ENCODE measurements around the gene GTF3C6.
"Not testable (repeated sequence)": the region's sequence is repeated elsewhere in the genome, so short reads cannot be mapped to it uniquely, and the experiment has no call there.

The GTF3C6 gene

DNA sequence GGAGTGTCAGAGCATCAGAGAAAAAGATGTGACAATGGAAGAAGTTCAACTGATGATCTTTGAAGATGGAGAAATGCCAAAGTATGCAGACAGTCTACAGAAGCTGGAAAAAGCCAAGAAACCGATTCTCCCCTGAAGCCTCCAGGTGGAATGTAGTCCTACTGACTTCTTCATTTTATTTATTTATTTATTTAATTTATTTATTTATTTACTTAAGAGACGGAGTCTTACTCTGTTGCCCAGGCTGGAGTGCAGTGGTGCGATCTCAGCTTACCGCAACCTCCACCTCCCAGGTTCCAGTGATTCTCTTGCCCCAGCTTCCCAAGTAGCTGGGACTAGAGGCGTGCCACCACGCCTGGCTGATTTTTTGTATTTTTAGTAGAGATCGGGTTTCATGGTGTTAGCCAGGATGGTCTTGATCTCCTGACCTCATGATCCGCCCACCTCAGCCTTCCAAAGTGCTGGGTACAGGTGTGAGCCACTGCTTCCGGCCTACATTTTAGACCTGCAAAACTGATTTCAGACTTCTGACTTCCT, 21.1 kb downstream of the GTF3C6 start:
- no peak for DNase-seq (ENCODE audit: low read depth)

DNA sequence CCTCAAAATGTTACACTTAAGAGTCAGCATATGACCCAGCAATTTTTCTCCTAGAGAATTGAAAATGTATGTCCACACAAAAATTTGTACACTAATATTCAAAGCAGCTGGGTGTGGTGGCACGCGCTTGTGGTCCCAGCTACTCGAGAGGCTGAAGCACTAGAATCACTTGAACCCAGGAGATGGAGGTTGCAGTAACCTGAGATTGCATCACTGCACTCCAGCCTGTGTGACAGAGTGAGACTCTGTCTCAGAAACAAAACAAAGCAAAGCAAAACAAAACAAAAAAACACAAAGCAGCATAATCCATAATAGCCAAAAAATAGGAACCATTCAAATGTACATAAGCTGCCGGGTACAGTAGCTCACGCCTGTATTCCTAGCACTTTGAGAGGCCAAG, 21.7 kb downstream of the GTF3C6 start:
- no peak for DNase-seq (ENCODE audit: low read depth)

DNA sequence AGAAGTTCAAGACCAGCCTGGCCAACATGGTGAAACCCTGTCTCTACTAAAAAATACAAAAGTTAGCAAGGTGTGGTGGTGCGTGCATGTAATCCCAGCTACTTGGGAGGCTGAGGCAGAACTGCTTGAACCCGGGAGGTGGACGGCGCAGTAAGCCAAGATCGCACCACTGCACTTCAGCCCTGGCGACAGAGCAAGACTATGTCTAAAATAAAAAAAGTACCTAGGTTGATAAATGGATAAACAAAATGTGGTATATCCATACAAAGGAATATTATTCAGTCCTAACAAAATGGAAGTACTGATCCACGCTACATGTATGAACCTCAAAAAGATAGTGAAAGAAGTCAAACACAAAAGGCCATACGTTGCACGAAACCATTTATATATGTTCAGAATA, 22.1 kb downstream of the GTF3C6 start:
- no peak for DNase-seq (ENCODE audit: low read depth)

DNA sequence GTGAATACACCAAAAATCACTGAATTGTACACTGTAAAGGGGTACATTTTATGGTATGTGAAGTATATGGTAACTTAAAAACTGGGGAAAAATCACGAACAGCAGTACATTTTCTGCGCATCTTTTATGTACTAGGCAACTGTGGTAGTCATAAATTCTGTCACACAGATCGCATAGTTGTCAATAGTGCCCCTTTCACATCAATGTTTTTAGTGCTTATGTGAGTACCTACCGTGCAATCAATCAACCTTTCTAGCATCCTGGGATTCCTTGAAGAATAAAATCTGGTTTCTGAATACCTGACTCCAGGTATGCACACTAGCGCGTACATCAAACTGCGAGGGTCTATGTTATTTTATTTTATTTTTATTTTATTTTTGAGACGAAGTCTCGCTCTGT, 22.7 kb downstream of the GTF3C6 start:
- no peak for DNase-seq (ENCODE audit: low read depth)

DNA sequence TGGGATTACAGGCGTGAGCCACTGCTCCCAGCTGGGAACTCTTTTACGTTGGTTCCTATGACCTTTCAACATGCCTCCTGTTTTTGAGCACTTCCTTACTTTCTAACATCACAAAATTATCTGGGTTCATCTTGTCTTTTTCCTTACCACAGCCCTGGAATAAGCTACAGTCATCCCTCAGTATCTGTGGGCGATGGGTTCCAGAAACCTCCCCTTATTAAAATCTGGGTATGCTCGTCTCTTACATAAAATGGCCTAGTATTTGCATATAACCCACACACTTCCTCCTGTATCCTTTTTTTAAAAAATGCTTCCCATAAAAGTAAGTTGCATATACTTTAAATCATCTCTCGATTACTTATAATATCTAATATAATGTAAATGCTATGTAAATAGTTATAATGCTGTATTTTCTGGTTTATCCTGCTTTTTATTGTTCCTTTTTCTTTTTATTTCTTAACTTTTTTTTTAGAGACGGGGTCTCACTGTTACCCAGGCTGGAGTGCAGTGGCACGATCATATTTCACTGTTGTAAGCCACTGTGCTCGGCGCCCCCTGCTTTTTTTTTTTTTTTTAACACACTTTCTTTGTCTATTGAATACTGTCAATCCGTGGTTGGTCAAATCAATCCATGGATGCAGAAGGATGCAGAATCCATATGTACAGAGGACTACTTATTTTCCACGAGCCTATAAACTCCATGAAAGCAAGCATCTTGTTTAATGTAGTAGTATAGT, 32.5 kb downstream of the GTF3C6 start:
- no peak for DNase-seq (ENCODE audit: low read depth)

DNA sequence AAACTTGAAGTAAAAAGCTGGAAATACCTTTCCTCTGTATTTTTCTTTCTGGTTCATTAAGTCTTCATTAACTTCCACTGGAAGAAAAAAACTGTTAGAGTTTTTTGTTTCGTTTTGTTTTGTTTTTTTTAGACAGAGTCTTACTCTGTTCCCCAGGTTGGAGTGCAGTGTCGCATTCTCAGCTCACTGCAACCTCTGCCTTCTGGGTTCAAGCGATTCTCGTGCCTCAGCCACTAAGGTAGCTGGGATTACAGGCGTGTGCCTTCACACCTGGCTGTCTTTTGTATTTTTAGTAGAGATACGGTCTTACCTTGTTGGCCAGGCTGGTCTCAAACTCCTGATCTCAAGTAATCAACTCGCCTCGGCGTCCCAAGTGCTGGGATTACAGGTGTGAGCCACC, 38.2 kb downstream of the GTF3C6 start:
- no peak for DNase-seq (ENCODE audit: low read depth)

DNA sequence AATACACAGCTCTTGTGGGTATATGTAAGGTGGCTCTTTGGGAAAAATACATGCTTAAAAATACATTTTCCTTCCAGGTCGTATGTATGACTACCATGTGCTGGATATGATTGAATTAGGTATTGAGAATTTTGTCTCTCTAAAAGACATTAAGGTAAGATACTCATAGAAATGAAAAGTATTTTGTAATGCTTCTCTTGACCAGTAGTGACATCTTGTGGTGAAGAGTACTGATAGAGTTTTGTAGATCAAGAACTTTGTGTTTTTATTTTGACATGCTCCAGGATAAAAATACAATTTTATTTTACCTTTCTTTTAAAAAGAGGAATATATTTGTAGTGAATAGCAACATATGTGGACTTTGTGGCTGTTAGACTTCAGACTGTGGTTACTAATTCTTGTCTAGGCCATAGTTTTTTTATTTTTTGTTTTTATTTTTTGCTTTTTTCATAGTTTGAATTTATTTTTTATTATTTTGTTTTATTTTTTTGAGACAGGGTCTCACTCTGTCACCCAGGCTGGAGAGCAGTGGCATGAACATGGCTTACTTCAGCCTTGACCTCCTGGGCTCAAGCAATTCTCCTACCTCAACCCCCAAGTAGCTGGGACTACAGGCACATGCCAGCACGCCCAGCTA, 41.2 kb downstream of the GTF3C6 start:
- DNase-seq (ENCODE audit: low read depth), result no peak

DNA sequence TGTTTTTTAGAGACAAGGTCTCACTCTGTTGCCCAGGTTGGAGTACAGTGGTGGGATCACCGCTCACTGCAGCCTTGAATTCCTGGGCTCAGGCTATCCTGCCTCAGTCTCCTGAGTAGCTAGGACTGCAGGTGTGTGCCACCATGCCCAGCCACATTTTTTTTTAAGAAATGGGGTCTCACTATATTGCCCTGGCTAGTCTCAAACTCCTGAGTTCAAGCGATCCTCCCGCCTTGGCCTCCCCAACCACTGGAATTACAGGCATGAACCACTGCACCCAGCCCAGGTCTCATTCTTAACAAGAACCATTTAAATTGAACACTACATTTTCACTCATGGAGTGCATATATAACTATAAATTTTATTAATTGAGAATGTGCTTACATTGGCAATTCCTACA, 43.8 kb downstream of the GTF3C6 start:
- DNase-seq (ENCODE audit: low read depth), result no peak

DNA sequence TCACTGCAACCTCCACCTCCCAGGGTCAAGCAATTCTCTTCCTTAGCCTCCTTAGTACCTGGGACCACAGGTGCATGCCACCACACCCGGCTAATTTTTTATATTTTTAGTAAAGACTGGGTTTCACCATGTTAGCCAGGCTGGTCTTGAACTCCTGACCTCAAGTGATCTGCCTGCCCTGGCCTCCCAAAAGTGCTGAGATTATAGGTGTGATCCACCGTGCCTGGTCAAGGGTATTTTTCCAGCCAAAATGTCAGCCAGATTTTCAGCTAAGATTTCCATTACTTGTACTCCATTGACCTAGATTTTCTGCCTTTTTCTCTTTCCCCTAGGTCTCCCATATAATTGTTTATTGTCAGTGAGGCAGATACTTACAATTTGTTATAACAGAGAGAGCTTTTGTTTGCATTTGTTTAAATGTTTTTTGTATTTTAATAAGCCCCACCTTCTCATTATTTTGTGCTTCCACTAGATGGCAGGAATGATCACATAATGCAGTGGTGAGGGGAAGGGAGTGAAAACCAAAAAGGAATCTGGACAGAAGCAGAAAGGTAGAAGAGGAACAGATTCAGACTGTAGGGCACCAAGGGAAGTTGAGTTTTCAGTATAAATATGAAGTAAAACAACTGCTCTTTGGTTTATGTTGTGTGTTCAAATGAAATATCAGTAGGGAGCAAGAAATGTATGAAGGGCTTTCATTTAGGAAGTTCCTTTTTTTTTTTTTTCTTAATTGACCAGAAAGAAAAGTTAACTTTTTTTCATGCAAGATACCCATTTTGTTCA, 53.0 kb downstream of the GTF3C6 start:
- DNase-seq (ENCODE audit: low read depth), result no peak

DNA sequence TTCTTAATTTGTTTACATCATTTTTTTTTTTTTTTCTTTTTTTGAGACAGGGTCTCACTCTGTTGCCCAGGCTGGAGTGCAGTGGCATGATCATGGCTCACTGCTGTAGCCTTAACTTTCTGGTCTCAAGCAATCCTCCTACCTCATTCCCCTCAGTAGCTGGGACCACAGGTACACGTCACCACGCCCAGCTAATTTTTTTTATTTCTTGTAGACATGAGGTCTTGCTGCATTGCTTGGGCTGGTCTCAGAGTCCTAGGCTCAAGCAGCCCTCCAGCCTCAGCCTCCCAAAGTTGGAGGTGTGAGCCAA, 53.6 kb downstream of the GTF3C6 start:
- no peak for DNase-seq (ENCODE audit: low read depth)

DNA sequence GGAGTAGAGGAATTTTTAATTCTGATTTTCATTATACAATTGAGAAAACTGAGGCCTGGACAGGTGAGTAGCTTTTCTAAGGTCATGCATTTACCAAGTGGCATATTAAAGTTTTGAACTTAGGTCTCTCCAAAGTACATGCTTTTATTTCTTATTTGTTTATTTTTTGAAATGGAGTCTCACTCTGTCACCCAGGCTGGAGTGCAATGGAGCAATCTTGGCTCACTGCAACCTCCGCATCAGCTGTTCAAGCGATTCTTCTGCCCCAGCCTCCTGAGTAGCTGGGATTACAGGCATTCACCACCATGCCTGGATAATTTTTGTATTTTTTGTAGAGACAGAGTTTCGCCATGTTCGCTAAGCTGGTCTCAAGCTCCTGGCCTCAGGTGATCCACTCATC, 54.0 kb downstream of the GTF3C6 start:
- DNase-seq (ENCODE audit: low read depth), result not testable (repeated sequence)

DNA sequence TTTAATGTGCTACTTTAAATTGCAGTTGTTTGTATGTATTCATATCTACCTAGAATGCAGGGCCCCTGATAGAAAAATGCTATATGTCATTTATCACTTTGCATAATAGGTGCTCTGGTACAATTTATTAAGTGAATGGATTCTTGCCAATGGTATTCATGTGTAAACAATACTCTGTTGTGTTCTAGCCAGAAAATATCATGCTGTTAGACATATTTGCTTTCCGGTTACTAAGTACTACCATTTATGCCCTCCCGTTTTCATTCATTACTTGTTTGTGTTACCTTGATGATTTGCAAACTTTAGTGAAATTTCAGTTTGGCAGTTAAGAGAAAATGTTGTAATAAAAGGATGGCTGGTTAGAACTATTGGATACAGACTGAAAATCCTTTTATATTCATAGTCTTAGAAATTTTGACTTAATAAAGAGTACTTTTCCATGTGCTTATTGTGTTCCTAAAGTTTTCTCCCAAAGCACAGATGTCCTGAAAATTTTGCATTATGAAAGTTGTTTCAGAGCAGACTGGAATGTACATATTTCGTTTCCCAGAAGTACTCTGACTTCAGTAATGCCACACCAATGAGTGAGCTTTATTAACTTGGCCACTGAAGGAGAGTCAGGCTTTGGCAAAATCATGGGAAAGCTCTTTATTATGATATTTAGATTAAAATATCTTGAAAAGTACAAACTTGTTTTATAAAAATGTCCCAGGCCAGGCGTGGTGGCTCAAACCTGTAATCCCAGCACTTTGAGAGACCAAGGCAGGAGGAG, 54.8 kb downstream of the GTF3C6 start:
- DNase-seq (ENCODE audit: low read depth), result no peak

DNA sequence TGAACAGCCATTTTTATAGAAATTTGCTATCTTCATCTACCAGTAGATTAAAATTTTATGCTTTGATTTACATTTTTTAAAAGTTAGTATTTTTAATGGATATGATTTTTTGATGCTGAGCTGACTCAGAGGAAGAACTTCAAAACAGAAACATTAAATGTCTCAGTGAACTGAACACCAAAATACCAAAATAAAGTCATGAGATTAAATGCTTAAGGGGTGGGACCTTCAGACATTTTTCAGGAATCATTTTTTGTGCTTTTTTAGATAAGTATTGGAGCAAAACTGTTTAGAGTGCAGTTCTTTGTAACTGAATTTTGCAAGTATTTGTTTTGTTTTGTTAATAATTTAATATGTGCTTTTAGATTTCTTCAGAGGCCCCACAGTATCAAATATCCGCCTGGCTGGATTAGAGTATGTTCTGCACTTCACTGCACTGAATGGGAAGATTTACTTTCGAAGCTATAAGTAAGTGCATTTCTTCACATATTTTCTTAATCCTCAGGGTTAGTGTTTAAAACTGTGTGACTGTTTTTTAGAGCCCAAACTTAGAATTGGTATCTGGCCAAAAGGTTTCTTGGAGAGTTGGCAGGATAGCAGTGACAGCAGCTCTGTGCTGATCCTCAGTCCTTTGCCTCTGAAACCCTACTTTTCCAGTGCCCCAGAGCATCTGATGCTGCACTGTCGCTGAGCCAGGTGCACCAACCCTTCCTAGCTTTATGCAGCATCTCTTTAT, 57.1 kb downstream of the GTF3C6 start:
- no peak for DNase-seq (ENCODE audit: low read depth)

DNA sequence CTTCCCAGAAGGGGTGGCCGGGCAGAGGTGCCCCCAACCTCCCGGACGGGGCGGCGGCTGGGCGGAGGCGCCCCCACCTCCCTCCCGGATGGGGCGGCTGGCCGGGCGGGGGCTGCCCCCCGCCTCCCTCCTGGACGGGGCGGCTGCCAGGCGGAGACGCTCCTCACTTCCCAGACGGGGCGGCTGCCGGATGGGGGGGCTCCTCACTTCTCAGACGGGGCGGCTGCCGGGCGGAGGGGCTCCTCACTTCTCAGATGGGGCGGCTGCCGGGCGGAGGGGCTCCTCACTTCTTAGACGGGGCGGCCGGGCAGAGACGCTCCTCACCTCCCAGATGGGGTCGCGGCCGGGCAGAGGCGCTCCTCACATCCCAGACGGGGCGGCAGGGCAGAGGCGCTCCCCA, 58.7 kb downstream of the GTF3C6 start:
- DNase-seq (ENCODE audit: low read depth), result not testable (repeated sequence)
